GM18861 (cell line): ENCODE data around the gene DPP10.

Experiments used
- ATAC-seq: cut with Tn5 transposase; IDR thresholded peaks from one replicate; pipeline ENCODE4 v1.9.1; 2021; ENCODE audit not compliant: unreplicated experiment

The DPP10 gene

GRCh38 chr2:115634578-115634977, 1192.1 kb downstream of the DPP10 start:
- ATAC-seq = no peak

DNA sequence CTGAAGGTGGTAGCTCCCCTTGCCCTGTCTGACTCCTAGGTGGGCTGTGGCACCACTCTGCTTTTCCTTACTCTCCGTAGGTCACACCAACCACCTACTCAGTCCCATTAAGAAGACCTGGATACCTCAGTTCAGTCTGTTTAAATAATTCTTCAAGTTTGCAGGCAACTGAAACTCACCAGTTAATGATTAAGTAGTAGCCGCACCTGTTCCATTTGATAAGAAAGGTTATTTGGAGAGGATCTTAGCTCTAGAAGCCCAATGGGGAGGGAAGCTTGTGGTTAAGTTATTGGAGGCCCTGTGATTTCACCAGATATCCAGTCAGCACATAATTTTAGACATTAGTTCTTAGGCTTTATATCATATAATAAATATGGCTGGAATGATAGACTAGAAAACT, 1193.0 kb downstream of the DPP10 start:
- ATAC-seq = no peak

DNA sequence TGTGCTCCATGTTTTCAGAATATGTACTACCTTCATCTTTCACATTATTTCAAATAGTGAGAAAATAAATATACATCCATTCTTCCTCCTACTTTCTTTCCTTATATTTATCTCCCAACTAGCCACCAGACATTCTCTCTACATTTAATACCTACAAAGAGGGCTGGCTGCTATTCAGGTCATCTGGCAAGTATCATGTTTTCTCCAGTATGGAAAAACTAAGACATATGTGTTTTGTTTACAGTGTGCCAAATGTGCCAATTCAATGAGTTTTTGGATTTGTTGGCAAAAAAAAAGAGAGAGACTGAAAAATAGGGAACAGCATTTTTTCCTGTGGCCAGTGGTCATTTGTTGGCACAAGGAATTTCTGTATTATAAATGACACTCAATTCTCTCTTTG, 1207.3 kb downstream of the DPP10 start:
- ATAC-seq = no peak

DNA sequence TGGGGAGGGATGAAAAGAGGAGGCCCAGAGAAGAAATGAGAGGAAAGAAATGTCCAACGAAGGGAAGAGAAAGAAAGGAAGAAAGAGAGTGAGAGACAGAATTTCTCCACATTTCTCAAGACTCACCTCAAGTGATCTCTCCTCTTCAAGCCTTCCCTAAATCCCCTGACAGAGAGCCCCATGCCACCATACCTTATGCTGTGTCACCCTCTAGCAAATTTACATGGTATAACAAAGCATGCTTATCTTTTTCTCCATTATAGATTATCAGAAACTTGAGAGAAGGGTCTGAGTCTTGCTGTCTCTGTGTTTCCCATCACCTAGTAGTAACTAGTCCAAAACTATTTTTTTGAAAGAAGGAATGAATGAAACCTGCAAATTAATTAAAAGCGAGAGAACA, 1208.4 kb downstream of the DPP10 start:
- ATAC-seq = no peak

GRCh38 chr2:115652652-115653051, 1210.2 kb downstream of the DPP10 start:
- ATAC-seq = no peak

DNA sequence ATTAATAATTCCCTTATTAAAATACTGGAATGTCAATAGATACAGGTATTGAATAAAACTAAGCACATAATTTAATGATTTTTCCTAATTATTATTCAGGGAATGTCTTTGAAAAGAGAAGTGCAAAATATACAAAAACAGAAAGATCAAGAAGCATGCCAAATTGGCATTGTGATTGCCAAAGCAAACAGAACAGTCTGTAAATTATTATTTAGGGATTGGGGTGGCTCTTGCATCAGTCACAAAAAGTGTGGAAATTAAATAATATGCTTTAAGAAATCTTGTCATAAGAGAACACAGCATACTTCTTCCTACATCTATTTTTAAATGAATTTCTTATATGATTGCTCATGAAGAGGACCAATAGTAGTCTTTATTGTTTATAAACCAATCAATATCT, 1211.9 kb downstream of the DPP10 start:
- ATAC-seq = no peak

GRCh38 chr2:115678129-115678528, 1235.7 kb downstream of the DPP10 start:
- no peak for ATAC-seq

GRCh38 chr2:115684345-115684744, 1241.9 kb downstream of the DPP10 start:
- ATAC-seq = no peak

DNA sequence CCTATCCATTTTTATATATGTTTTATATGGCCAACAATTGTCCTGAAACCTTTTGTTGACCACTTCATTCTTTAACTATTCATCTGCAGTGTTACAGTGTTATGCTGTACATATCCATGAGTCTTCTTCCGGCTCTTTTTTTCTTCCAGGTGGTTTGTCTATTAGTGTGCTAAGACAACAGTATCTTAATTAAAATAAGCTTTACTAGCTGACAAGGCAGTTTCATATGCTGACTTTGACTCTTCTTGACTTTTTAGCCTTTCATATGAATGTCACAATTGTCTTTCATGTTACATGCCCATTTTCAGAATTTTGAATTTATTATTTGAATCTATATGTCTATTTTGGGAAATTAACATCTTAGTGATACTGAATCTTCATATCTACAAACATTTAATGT, 1249.0 kb downstream of the DPP10 start:
- no peak for ATAC-seq

DNA sequence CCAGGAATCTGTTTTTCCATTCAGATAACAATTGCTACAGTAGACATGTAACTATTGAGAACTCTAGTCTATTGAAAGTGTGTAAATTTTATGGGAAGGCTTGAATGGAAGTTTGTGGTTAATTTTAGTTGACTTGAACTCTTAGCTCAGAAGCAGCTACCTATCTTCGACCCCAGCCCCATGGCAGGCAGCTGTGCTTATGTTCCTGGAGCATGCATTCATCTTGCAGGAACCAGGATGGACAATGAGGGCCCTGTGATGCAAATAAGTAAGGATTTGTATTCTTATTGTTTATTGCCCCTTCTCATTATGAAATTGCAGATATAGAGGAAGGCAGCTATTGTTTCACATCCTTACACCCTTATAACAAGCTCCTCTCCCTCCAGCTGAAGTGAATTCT, 1252.2 kb downstream of the DPP10 start:
- ATAC-seq = no peak

DNA sequence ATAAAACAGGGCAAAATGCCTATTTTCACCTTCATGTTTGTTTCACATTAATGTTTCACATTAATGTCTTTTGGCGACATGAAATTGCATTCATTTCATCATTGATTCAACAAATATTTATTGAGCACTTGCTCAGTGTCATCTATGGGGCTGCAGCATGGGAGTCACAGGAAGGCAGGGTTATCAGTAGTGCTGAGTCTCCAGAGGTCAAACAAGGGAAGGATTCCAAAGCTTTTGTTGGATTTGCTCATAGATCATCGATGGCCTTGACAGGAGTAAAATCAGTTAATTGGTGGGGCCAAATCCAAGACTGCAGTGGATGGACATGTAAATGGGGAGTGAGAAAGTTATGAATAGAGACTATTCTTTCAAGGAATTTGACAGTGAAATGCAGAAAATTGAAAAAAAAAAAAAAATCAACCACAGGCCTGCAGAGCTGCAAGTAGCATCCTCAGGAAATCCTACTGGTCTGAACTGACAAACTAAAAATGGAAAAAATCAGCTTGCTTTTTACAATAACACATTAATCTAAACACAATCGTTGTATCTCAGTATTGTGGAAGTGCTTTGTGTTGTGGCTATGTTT, 1290.8 kb downstream of the DPP10 start:
- ATAC-seq = no peak

GRCh38 chr2:115738111-115738510, 1295.7 kb downstream of the DPP10 start:
- ATAC-seq = no peak

DNA sequence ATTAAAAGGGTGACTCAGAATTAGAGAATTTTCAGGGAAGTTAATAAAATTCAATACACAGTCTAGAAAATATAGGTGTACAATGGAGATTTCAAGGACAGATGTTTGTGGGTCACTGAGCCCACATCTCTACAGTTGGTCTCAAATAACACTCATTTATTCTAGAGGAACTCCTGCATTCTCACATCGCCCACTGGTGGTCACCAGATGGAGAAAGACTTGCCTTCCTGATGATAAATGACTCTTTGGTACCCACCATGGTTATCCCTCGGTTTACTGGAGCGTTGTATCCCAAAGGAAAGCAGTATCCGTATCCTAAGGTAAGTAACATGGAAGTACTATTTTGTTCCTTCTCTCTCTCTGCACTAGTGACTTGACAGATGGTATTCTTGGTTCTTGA, 1297.1 kb downstream of the DPP10 start:
- ATAC-seq = no peak

- no peak for ATAC-seq
Measured at GRCh38 chr2:115746151-115746550, 1303.7 kb downstream of the DPP10 start.

- ATAC-seq = no peak
Measured at GRCh38 chr2:115757286-115757685, 1314.8 kb downstream of the DPP10 start.

DNA sequence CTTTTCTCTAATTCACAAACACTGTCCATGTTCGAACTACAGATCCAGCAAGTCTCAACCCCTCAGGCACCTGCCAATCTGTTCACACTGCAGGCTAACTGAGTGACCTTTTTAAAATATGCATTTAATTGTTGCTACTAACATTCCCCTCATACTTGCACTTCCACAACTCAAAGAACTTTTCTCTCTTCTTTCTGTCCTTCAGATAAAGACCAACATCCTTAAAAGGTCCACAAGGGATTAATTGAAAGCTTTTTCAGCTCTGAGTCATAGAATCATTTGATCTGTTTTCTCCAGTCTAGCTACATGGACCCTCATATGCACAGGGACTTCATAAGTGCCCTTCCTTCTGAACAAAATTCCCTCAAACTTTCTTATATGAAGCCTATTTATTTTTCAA, 1321.2 kb downstream of the DPP10 start:
- no peak for ATAC-seq

- no peak for ATAC-seq
Measured at GRCh38 chr2:115771516-115771915, 1329.1 kb downstream of the DPP10 start.

DNA sequence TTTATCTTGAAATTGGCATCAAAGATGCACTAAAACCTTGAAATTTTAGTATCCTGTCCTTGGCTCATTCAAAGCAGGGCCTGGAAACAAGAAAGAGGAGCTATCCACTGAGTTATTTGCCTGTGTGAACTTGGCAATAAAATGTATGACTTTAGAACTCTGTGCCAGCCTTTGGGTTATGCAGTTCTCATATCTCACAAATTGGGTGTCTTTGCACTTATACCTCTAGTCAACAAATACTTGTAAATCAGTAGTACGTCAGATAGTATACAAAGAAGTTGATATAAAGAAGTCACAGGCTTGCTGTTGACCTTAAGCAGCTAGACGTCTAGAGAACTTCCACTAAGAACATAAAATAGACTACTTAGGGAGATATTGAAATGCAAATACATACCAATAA, 1331.9 kb downstream of the DPP10 start:
- no peak for ATAC-seq

- no peak for ATAC-seq
Measured at GRCh38 chr2:115779085-115779632, 1336.7 kb downstream of the DPP10 start.

GRCh38 chr2:115782286-115782685, 1339.8 kb downstream of the DPP10 start:
- ATAC-seq = no peak

DNA sequence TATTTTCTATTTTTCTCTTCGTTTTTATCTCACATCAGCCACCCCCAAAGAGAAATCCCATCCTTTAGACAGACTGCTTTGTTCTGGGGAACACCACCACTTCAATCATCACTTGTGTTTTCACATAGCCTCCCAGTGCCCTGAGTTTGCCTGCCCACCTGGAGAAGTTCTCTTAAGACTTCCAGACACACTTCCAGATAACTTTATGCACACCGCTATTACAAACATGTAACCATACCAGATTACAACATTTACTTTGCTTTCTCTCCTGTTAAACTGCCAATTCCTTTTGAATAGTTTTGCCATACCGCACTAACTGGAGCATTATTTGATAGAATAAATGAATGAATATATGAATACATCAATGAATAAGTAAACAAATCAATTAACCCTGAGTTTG, 1353.6 kb downstream of the DPP10 start:
- no peak for ATAC-seq

DNA sequence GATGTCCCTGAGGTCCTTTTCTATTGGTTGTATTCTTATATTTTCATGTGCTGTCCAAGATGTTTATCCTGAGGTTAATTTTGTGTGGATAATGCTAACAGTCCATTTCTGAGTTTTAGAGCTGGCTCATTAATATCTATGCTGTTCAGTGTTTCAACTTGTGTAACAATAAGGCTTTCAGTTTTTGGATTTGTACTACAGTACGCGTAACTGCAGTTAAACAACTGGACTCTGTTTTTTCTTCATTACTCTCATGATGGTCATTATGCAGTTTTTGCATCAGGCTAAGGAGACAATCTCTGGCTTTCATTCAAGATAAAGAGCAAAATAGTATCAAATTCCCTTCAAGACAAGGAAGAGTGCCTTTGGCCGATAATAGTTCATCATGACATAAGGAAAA, 1364.8 kb downstream of the DPP10 start:
- ATAC-seq = no peak

- ATAC-seq = no peak
Measured at GRCh38 chr2:115825912-115826311, 1383.5 kb downstream of the DPP10 start.
